SK-N-SH (cell line): ENCODE results near the gene PRMT9. TPM values are rescaled to one million over a fixed set of nuclear protein-coding genes. Genes with fewer than 3 reads are reported as not detected.

ENCODE experiments used
- CTCF ChIA-PET: fragments of 300-600, 350-600 bp; formaldehyde crosslinking; extraction: SDS; loops from one replicate; lab custom pipeline; 2021; lab: Yijun Ruan, JAX
- POLR2A ChIA-PET: fragments of 350-600 bp; sonication (Branson Sonifier 250); formaldehyde crosslinking; extraction: SDS; loops from one replicate; lab custom pipeline; 2020; ENCODE audit warnings: antibody characterized with exemption, inconsistent platforms; lab: Yijun Ruan, JAX
- DNase-seq: peaks from one replicate; pipeline ENCODE4 v3.0.0; 2012
- H2AFZ ChIP-seq: fragments of 200-600 bp; sonication (generic); 2 replicates; pipeline ENCODE4 v1.8.1; 2016; ENCODE audit warnings: antibody characterized with exemption, mild to moderate bottlenecking, low read depth
- H3F3A ChIP-seq: fragments of 200-600 bp; sonication (generic); replicated peaks from 2 replicates; pipeline ENCODE3; 2016; ENCODE audit warnings: antibody characterized with exemption, mild to moderate bottlenecking; ENCODE audit not compliant: insufficient read depth
- H3K27ac ChIP-seq, 2 experiments: fragments of 200-500 bp in 1 of 2; fragments of 200-600 bp in 1 of 2; sonication (Bioruptor generic) in 1 of 2; sonication (generic), shearing (Covaris generic) in 1 of 2; 2 replicates each; pipeline versions ENCODE4 v1.5.1 to v1.6.1; 2014 to 2016; ENCODE audit warnings: low read depth in 2 of 2, inconsistent platforms in 1 of 2, low read length in 1 of 2, mild to moderate bottlenecking in 1 of 2, mixed read lengths in 1 of 2
- H3K27me3 ChIP-seq: fragments of 200-600 bp; sonication (generic), shearing (Covaris generic); 2 replicates; pipeline ENCODE4 v1.6.1; 2016; ENCODE audit warnings: mixed run types; ENCODE audit not compliant: insufficient read depth
- H3K36me3 ChIP-seq, 2 experiments: fragments of 200-500 bp in 1 of 2; fragments of 200-600 bp in 1 of 2; sonication (Bioruptor generic) in 1 of 2; sonication (generic) in 1 of 2; replicated peaks in 1 of 2; 2 replicates each; pipeline versions ENCODE3 to v1.5.1; 2014 to 2016; ENCODE audit warnings: low read length in 1 of 2, mild to moderate bottlenecking in 1 of 2; ENCODE audit not compliant: insufficient read depth in 2 of 2, control insufficient read depth in 1 of 2
- H3K4me1 ChIP-seq, 2 experiments: fragments of 200-500 bp in 1 of 2; fragments of 200-600 bp in 1 of 2; sonication (Bioruptor generic) in 1 of 2; sonication (generic), shearing (Covaris generic) in 1 of 2; 2 replicates each; pipeline versions ENCODE4 v1.5.1 to v1.6.1; 2014 to 2016; ENCODE audit warnings: low read depth in 1 of 2, low read length in 1 of 2, mixed run types in 1 of 2; ENCODE audit not compliant: insufficient read depth in 2 of 2, control insufficient read depth in 1 of 2
- H3K4me2 ChIP-seq: fragments of 200-600 bp; sonication (generic), shearing (Covaris generic); 2 replicates; pipeline ENCODE4 v1.6.1; 2017; ENCODE audit warnings: mixed run types
- H3K4me3 ChIP-seq, 2 experiments: fragments of 200-500 bp in 1 of 2; fragments of 200-600 bp in 1 of 2; sonication (Bioruptor generic) in 1 of 2; sonication (generic), shearing (Covaris generic) in 1 of 2; 2 replicates each; pipeline versions ENCODE4 v1.5.1 to v1.8.1; 2014 to 2016; ENCODE audit warnings: low read depth in 2 of 2, inconsistent platforms in 1 of 2, low read length in 1 of 2, mild to moderate bottlenecking in 1 of 2, mixed read lengths in 1 of 2, moderate library complexity in 1 of 2
- H3K79me2 ChIP-seq: fragments of 200-600 bp; sonication (generic); 2 replicates; pipeline ENCODE4 v1.8.1; 2017; ENCODE audit warnings: mild to moderate bottlenecking; ENCODE audit not compliant: insufficient read depth
- H3K9ac ChIP-seq: fragments of 200-600 bp; sonication (generic); 2 replicates; pipeline ENCODE4 v1.6.1; 2017; ENCODE audit warnings: mixed run types
- H3K9me2 ChIP-seq: fragments of 200-600 bp; sonication (generic); 2 replicates; pipeline ENCODE4 v1.6.1; 2017; ENCODE audit warnings: mixed run types
- H3K9me3 ChIP-seq: fragments of 200-600 bp; sonication (generic); 2 replicates; pipeline ENCODE4 v1.6.1; 2017; ENCODE audit warnings: mixed run types, mild to moderate bottlenecking, moderate library complexity
- H4K20me1 ChIP-seq: fragments of 200-600 bp; sonication (generic); 2 replicates; pipeline ENCODE4 v1.6.1; 2017; ENCODE audit warnings: mild to moderate bottlenecking, mixed run types; ENCODE audit not compliant: insufficient read depth
- CHD2 ChIP-seq: fragments of 150-350 bp; IDR thresholded peaks from 2 replicates; pipeline ENCODE4 v1.6.1; 2018; ENCODE audit warnings: low read length; ENCODE audit not compliant: partially characterized antibody
- ELF1 ChIP-seq: IDR thresholded peaks from 2 replicates; pipeline ENCODE4 v1.4.0; 2012
- EP300 ChIP-seq, 2 experiments: IDR thresholded peaks; 2 replicates each; pipeline versions ENCODE4 v1.4.0 to v1.6.1; 2012; ENCODE audit warnings: borderline replicate concordance in 1 of 2, low read depth in 1 of 2, low read length in 1 of 2
- FOSL2 ChIP-seq: IDR thresholded peaks from 2 replicates; pipeline ENCODE4 v1.4.0; 2012; ENCODE audit warnings: low read depth, mild to moderate bottlenecking, moderate library complexity, borderline replicate concordance
- FOXJ3 ChIP-seq: sonication (generic); formaldehyde crosslinking; IDR thresholded peaks from 2 replicates; pipeline ENCODE4 v1.5.1; 2020; ENCODE audit warnings: mild to moderate bottlenecking, missing genetic modification reagents
- IRF3 ChIP-seq: fragments of 150-350 bp; IDR thresholded peaks from 2 replicates; pipeline ENCODE4 v1.6.1; 2016; ENCODE audit warnings: mild to moderate bottlenecking, low read depth, low read length
- JUND ChIP-seq: IDR thresholded peaks from 2 replicates; pipeline ENCODE4 v1.4.0; 2012
- MXI1 ChIP-seq: IDR thresholded peaks from 2 replicates; pipeline ENCODE4 v1.6.1; 2012; ENCODE audit warnings: mild to moderate bottlenecking, low read depth, low read length, improper control_type of control experiment
- NFIC ChIP-seq: IDR thresholded peaks from 2 replicates; pipeline ENCODE4 v1.4.0; 2012; ENCODE audit warnings: borderline replicate concordance
- POLR2AphosphoS5 ChIP-seq: IDR thresholded peaks from 2 replicates; pipeline ENCODE4 v1.6.1; 2012; ENCODE audit warnings: low read depth, low read length
- RFX5 ChIP-seq: IDR thresholded peaks from 2 replicates; pipeline ENCODE4 v1.6.1; 2012; ENCODE audit warnings: mild to moderate bottlenecking, improper control_type of control experiment, low read length
- RXRA ChIP-seq: IDR thresholded peaks from 2 replicates; pipeline ENCODE4 v1.4.0; 2012; ENCODE audit warnings: low read depth, mild to moderate bottlenecking, borderline replicate concordance
- SIN3A ChIP-seq: IDR thresholded peaks from 2 replicates; pipeline ENCODE4 v1.6.1; 2012; ENCODE audit warnings: low read depth, mild to moderate bottlenecking, low read length, moderate library complexity, borderline replicate concordance
- TAF1 ChIP-seq: IDR thresholded peaks from 2 replicates; pipeline ENCODE4 v1.6.1; 2012; ENCODE audit warnings: low read depth, mild to moderate bottlenecking, low read length, moderate library complexity, borderline replicate concordance
- TCF12 ChIP-seq: IDR thresholded peaks from 2 replicates; pipeline ENCODE4 v1.4.0; 2012
- USF1 ChIP-seq: IDR thresholded peaks from 2 replicates; pipeline ENCODE4 v1.4.0; 2012; ENCODE audit warnings: low read depth, borderline replicate concordance
- YY1 ChIP-seq: IDR thresholded peaks from 2 replicates; pipeline ENCODE4 v1.4.0; 2012; ENCODE audit warnings: low read depth, mild to moderate bottlenecking
- WGBS: methylation state at CpG from one replicate; pipeline ENCODE4 v1.1.6; 2017; ENCODE audit warnings: low lambda C conversion rate; 5-methylcytosine and 5-hydroxymethylcytosine counted together
- polyA plus RNA-seq, 3 experiments: library from polyadenylated mRNA; depleted of rRNA; stranded (reverse); fragments of >200 nt; gene quantifications; 2 replicates each; pipeline ENCODE4 v1.2.3, GENCODE V29; 2012

Gene PRMT9
- polyA plus RNA-seq, 1 of the 3 experiments (the other 2 are of a cell fraction) = 3.9 TPM

GRCh38 chr4:147678796-147679549 lies 5.0 kb downstream of the PRMT9 start:
- no peak overlapping the region for H3K4me2 ChIP-seq
- H3K27ac ChIP-seq = no peak overlapping the region
- WGBS = over 99% methylated on average over 12 of the region's 12 CpGs
- no peak overlapping the region for H2AFZ ChIP-seq
- ChIA-PET POLR2A (no interaction called here), CTCF (interaction anchor here (1.2 to 3.3 kb wide), 2 partner anchors 14 to 188 kb away, joined by 3 to 19 read pairs; no protein-coding TSS in a partner anchor)
- no peak overlapping the region for H3K9ac ChIP-seq
- H3K27me3 ChIP-seq = no peaks in the 10 kb centered on the region
- H3K9me3 ChIP-seq = no peaks in the 10 kb centered on the region
- H3K36me3 ChIP-seq = peaks cover 13% of the 10 kb centered on the region in 2 experiments
- H3K79me2 ChIP-seq = peaks cover 40% of the 10 kb centered on the region; the same call in 1 of the 2 replicates
- no peak for TF ChIP-seq EP300 (IDR thresholded peaks at IDR 0.05; ENCODE audit: borderline replicate concordance in 1 of 2, low read depth in 1 of 2, low read length in 1 of 2)
- no peak for TF ChIP-seq NFIC
- H3K4me1 ChIP-seq = peaks cover 3 to 5% of the 10 kb centered on the region in 2 experiments; a peak in 3 of 4 replicates
- no peak for DNase-seq
- H3K9me2 ChIP-seq = no peaks in the 10 kb centered on the region
- peaks cover 3% of the 10 kb centered on the region for H3F3A ChIP-seq
- no peaks in the 10 kb centered on the region for H4K20me1 ChIP-seq
- no peak overlapping the region for H3K4me3 ChIP-seq

GRCh38 chr4:147678106-147678505 lies 5.9 kb downstream of the PRMT9 start:
- CTCF ChIA-PET = interaction anchor here (1.2 to 3.3 kb wide), 2 partner anchors 13 to 188 kb away, joined by 3 to 19 read pairs; no protein-coding TSS in a partner anchor
- no peak overlapping the region for H3K4me3 ChIP-seq
- WGBS = 84% methylated on average over 5 of the region's 5 CpGs

More at GRCh38 chr4:147678106-147678505, 5.9 kb downstream of the PRMT9 start:
- Histone ChIP-seq H3K27ac (no peak overlapping the region), H3K4me2 (no peak overlapping the region), H3K4me1 (peaks cover 3 to 5% of the 10 kb centered on the region in 2 experiments; a peak in 3 of 4 replicates), H3F3A (peaks cover 3% of the 10 kb centered on the region), H3K79me2 (peaks cover 32% of the 10 kb centered on the region; the same call in 1 of the 2 replicates), H3K27me3 (no peaks in the 10 kb centered on the region), H4K20me1 (no peaks in the 10 kb centered on the region), H3K9ac (no peak overlapping the region), H3K36me3 (peaks cover 14 to 17% of the 10 kb centered on the region in 2 experiments), H3K9me3 (no peaks in the 10 kb centered on the region), H2AFZ (no peak overlapping the region), H3K9me2 (no peaks in the 10 kb centered on the region)
- no peak for DNase-seq
- POLR2A ChIA-PET = no interaction called here
- no peak for TF ChIP-seq FOXJ3 (CRISPR knock-in tag)
- no peak for TF ChIP-seq IRF3
- TF ChIP-seq FOSL2 = no peak
- TF ChIP-seq MXI1 = no peak
- no peak for TF ChIP-seq CHD2
- no peak for TF ChIP-seq RXRA
- TF ChIP-seq YY1 = no peak
- no peak for TF ChIP-seq NFIC
- TF ChIP-seq TAF1 = no peak
- no peak for TF ChIP-seq ELF1
- TF ChIP-seq USF1 = no peak
- TF ChIP-seq SIN3A = no peak
- no peak for TF ChIP-seq RFX5
- no peak for TF ChIP-seq EP300 (IDR thresholded peaks at IDR 0.05; ENCODE audit: borderline replicate concordance in 1 of 2, low read depth in 1 of 2, low read length in 1 of 2)
- TF ChIP-seq JUND = no peak
- no peak for TF ChIP-seq POLR2AphosphoS5
- no peak for TF ChIP-seq TCF12
